NB4 (cell line): ENCODE measurements around the gene NKAIN4.

Experiments
- CTCF ChIP-seq: IDR thresholded peaks from one replicate; pipeline ENCODE4 v1.5.1; 2012; ENCODE audit warnings: low read depth, low read length
- POLR2A ChIP-seq: IDR thresholded peaks from 2 replicates; pipeline ENCODE4 v1.6.1; 2011; ENCODE audit warnings: mild to moderate bottlenecking; ENCODE audit not compliant: insufficient read length; ENCODE audit errors: extremely low read depth

GRCh38 chr20:63223826-63224207, 30.4 kb downstream of the NKAIN4 start:
- no peak for TF ChIP-seq CTCF
- TF ChIP-seq POLR2A, result no peak
